Activated T-helper 17 cell treated with anti-CD3 and anti-CD28 coated beads, Interleukin-2, amount 50 U/mL, for 72 hours (primary cell): ENCODE measurements around the gene LRSAM1. TPM values are rescaled to one million over a fixed set of nuclear protein-coding genes. Genes with fewer than 3 reads are reported as not detected.
A peak's percentile ranks its signal among the peaks of the same experiment; 100 is the strongest.

Source experiments
- ATAC-seq: fragments of 150-1000 bp; cut with Tn5 transposase; replicated peaks from 2 replicates; pipeline ENCODE4 v1.10.0; 2021; ENCODE audit warnings: mild to moderate bottlenecking, moderate library complexity
- H3K27ac Mint-ChIP-seq: one replicate; pipeline ENCODE4 v1.8.0; 2022; ENCODE audit warnings: mixed read lengths
- H3K27me3 Mint-ChIP-seq: one replicate; pipeline ENCODE4 v1.8.0; 2022; ENCODE audit warnings: mixed read lengths
- H3K36me3 Mint-ChIP-seq: one replicate; pipeline ENCODE4 v1.8.0; 2022; ENCODE audit warnings: low read depth, mild to moderate bottlenecking, mixed read lengths
- H3K4me1 Mint-ChIP-seq: one replicate; pipeline ENCODE4 v1.8.0; 2022; ENCODE audit warnings: mixed read lengths
- H3K4me3 Mint-ChIP-seq: one replicate; pipeline ENCODE4 v1.8.0; 2022; ENCODE audit warnings: mild to moderate bottlenecking, mixed read lengths
- H3K9me3 Mint-ChIP-seq: one replicate; pipeline ENCODE4 v1.8.0; 2022; ENCODE audit warnings: mixed read lengths
- total RNA-seq, 2 donors: library from RNA; stranded (reverse); gene quantifications; one replicate each; pipeline ENCODE4 v1.2.3, GENCODE V29; 2022

LRSAM1 gene
- total RNA-seq, 2 donors from 2014 or later = 22.0 to 33.5 TPM

DNA sequence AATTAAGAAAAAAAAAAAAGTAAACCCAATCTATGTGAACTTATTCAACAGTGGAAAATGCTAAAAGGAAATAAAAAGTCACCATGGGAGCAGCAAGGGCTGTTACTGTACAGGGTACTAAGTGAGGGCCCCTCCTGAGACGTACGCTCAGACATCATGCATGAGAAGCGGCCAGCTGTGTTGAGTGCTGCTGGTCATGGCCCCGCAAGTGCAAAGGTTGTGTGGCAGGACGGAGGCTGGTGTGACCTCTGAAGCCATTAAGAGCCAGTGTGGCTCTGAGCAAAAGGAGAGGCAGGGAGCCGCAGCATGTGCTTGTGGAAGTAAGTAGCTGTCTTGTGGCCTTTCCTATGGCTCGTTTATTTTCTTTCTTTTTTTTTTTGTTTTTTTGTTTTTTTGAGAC lies 30.3 kb upstream of the LRSAM1 start:
- Mint-ChIP-seq H3K4me1 (peaks cover 13% of the 10 kb centered on the region), H3K4me3 (no peak overlapping the region), H3K27me3 (peaks cover 3% of the 10 kb centered on the region), H3K9me3 (no peaks in the 10 kb centered on the region), H3K36me3 (peaks cover 24% of the 10 kb centered on the region), H3K27ac (no peak overlapping the region)
- ATAC-seq = no peak

- Mint-ChIP-seq H3K27me3 (no peaks in the 10 kb centered on the region), H3K4me3 (peak overlapping the region; percentile 100), H3K9me3 (no peaks in the 10 kb centered on the region), H3K27ac (no peak overlapping the region), H3K4me1 (peaks cover 19% of the 10 kb centered on the region), H3K36me3 (peaks cover 36% of the 10 kb centered on the region)
- no peak for ATAC-seq
These were observed 29.1 kb upstream of the LRSAM1 start for GRCh38 chr9:127422133-127422782.

DNA sequence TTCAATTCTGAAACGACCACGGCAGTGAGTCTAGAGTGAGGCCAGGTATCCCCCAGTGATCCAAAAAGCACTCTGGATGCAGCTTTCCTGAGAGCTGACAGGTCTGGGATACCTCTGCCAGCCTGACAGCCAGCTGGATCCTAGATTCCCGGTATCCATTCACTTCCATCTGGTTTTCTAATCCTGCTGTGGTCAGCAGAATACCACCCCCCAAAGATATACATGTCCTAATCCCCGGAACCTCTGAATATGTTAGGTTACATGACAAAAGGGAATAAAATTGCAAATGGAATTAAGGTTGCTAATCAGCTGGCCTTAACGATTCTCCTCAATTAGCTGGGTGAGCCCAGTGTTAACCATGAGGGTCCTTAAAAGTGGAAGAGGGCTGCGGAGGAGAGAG lies 28.5 kb upstream of the LRSAM1 start:
- H3K27ac Mint-ChIP-seq = peak overlapping the region; percentile 96
- no peaks in the 10 kb centered on the region for H3K27me3 Mint-ChIP-seq

GRCh38 chr9:127423476-127423933 lies 27.8 kb upstream of the LRSAM1 start:
- Mint-ChIP-seq H3K4me1 (peaks cover 28% of the 10 kb centered on the region), H3K9me3 (no peaks in the 10 kb centered on the region), H3K27me3 (no peaks in the 10 kb centered on the region), H3K36me3 (peaks cover 47% of the 10 kb centered on the region), H3K4me3 (peak overlapping the region; percentile 100), H3K27ac (peak overlapping the region; percentile 96)
- ATAC-seq = no peak

More for the DNA sequence above, 28.5 kb upstream of the LRSAM1 start:
- H3K4me3 Mint-ChIP-seq = peak overlapping the region; percentile 100
- no peak for ATAC-seq
- H3K9me3 Mint-ChIP-seq = no peaks in the 10 kb centered on the region
- peaks cover 40% of the 10 kb centered on the region for H3K36me3 Mint-ChIP-seq
- H3K4me1 Mint-ChIP-seq = peaks cover 21% of the 10 kb centered on the region

- Mint-ChIP-seq H3K4me3 (peak within 1 kb of the TSS; percentile 100), H3K4me1 (peaks cover 28% of the 10 kb centered on the region), H3K27me3 (no peaks in the 10 kb centered on the region), H3K27ac (peak within 1 kb of the TSS; percentile 96), H3K36me3 (peaks cover 53% of the 10 kb centered on the region), H3K9me3 (no peaks in the 10 kb centered on the region)
- ATAC-seq = peak; percentile 79
These were observed 27.2 kb upstream of the LRSAM1 start, which contains the start of gene ZNF79 for GRCh38 chr9:127423934-127424675. ZNF79 (plus strand) TSS chr9:127424382; CDS start chr9:127424788, 406 bp downstream.

GRCh38 chr9:127424676-127424999 lies 26.7 kb upstream of the LRSAM1 start:
- Mint-ChIP-seq H3K4me3 (peak overlapping the region; percentile 100), H3K27ac (peak overlapping the region; percentile 96), H3K4me1 (peaks cover 28% of the 10 kb centered on the region), H3K27me3 (no peaks in the 10 kb centered on the region), H3K36me3 (peaks cover 59% of the 10 kb centered on the region), H3K9me3 (no peaks in the 10 kb centered on the region)
- ATAC-seq = peak; percentile 16

- Mint-ChIP-seq H3K4me3 (peak overlapping the region; percentile 100), H3K9me3 (no peaks in the 10 kb centered on the region), H3K36me3 (peaks cover 80% of the 10 kb centered on the region), H3K27me3 (no peaks in the 10 kb centered on the region), H3K4me1 (peaks cover 38% of the 10 kb centered on the region), H3K27ac (peak overlapping the region; percentile 96)
- ATAC-seq = peak; percentile 83
These were observed 24.6 kb upstream of the LRSAM1 start for GRCh38 chr9:127426756-127427155.

DNA sequence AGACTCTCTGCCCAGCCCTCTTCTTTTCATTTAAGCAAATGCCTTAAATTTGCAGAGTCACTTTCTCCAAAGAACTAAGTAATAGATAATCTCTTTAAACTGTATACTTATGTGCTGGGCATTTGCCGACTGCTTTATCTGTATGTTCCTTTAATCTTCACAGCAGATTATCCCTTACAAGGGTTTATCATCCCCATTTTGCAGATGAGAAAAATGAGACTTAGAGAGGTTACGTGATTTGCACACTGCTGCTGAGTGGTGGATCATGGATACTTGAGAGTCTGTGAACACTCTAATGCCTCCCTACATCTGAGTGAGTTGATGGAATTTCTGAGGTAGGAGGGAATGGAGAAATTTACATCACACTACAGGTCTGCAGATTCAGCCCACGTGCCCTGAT lies 23.0 kb upstream of the LRSAM1 start:
- H3K4me1 Mint-ChIP-seq = peaks cover 31% of the 10 kb centered on the region

GRCh38 chr9:127430415-127430814 lies 20.9 kb upstream of the LRSAM1 start:
- Mint-ChIP-seq H3K9me3 (no peaks in the 10 kb centered on the region), H3K27ac (peak overlapping the region; percentile 38), H3K4me3 (no peak overlapping the region), H3K27me3 (no peaks in the 10 kb centered on the region), H3K36me3 (peaks cover 95% of the 10 kb centered on the region), H3K4me1 (peaks cover 41% of the 10 kb centered on the region)
- no peak for ATAC-seq

More for the DNA sequence above, 23.0 kb upstream of the LRSAM1 start:
- ATAC-seq = no peak
- Mint-ChIP-seq H3K27me3 (no peaks in the 10 kb centered on the region), H3K9me3 (no peaks in the 10 kb centered on the region), H3K36me3 (peaks cover 92% of the 10 kb centered on the region), H3K4me3 (peak overlapping the region; percentile 47), H3K27ac (peak overlapping the region; percentile 63)

DNA sequence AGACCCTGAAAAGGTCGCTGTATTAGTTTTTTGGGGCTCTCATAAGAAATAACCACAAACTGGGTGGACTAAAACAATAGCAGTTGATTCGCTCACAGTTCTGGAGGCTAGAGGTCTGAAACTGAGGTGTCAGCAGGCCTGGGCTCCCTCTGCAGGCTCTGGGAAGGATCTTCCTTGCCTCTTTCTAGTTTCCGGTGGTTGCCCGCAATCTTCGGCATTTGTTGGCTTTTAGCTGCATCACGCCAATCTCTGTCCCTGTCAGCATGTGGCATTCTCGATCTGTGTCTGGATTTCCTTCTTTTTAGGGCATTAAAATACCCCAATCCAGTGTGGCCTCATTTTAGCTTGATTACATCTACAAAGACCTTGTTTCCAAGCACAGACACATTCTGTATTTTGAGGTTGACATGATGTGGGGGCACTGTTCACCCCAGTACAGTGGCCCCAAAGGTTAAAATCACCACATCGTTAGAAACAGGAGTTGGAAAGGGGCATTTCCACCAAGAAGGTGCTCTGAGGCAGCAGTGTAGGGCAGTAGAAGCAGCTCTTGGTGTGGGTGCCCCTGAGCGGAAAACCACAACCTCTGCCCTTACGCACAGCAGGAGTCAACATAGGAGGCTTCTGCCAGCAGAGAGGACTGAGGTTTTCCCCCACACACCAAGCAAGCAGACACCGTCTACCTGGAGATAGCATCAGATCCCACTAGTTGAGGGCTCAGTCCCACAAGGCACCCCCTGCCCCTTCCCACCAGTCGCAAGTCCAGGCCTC lies 13.6 kb upstream of the LRSAM1 start:
- Mint-ChIP-seq H3K9me3 (no peaks in the 10 kb centered on the region), H3K4me1 (peaks cover 30% of the 10 kb centered on the region), H3K36me3 (peaks cover 100% of the 10 kb centered on the region), H3K27me3 (no peaks in the 10 kb centered on the region), H3K27ac (peak overlapping the region; percentile 95), H3K4me3 (peak overlapping the region; percentile 65)
- ATAC-seq = peak; percentile 94

- peak overlapping the region; percentile 95 for H3K27ac Mint-ChIP-seq
- H3K4me3 Mint-ChIP-seq = peak overlapping the region; percentile 65
- no peaks in the 10 kb centered on the region for H3K9me3 Mint-ChIP-seq
- ATAC-seq = no peak
- H3K27me3 Mint-ChIP-seq = no peaks in the 10 kb centered on the region
- peaks cover 100% of the 10 kb centered on the region for H3K36me3 Mint-ChIP-seq
- H3K4me1 Mint-ChIP-seq = peaks cover 25% of the 10 kb centered on the region
These were observed 12.9 kb upstream of the LRSAM1 start for GRCh38 chr9:127438394-127438793.

- peaks cover 100% of the 10 kb centered on the region for H3K36me3 Mint-ChIP-seq
- H3K27me3 Mint-ChIP-seq = no peaks in the 10 kb centered on the region
- no peak overlapping the region for H3K4me3 Mint-ChIP-seq
- ATAC-seq = no peak
- H3K9me3 Mint-ChIP-seq = no peaks in the 10 kb centered on the region
- H3K4me1 Mint-ChIP-seq = peaks cover 18% of the 10 kb centered on the region
- peak overlapping the region; percentile 17 for H3K27ac Mint-ChIP-seq
These were observed 6.9 kb upstream of the LRSAM1 start for GRCh38 chr9:127444283-127444920.

DNA sequence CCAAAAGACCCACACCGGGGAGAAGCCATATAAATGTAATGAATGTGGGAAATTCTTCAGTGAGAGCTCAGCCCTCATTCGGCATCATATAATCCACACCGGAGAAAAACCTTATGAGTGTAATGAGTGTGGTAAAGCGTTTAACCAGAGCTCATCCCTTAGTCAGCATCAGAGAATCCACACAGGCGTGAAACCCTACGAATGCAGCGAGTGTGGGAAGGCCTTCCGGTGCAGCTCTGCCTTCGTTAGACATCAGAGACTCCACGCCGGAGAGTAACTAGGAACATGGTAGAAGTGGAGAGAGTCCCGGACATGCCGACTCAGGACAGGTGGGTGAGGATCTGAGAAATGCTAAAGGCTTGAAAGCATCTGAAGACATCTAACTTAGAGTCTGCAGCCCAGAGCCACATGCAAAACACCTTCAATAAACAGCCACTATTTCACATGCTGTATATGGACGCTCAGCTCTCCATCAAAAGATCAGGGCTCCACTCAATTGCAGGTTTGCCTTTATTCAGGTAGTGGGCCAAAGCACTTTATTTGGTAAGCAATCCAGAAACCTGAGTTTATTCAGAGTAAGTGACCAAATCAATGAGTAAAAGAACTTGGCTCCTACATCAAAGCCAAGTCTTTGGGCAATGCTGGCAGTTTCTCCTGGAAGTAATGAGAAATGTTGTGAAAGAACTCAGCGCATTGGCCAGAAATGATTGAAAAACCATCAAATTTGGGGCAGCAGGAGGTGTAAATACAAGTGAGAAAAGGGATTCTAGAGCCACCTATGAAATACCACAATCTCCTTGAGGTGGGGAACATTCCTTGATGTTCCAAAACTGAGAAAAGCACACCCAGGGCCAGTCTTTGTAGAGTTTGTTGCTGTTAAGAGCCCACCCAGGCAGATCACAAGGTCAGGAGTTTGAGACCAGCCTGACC lies 6.1 kb upstream of the LRSAM1 start:
- H3K4me3 Mint-ChIP-seq = no peak overlapping the region
- peaks cover 18% of the 10 kb centered on the region for H3K4me1 Mint-ChIP-seq
- no peaks in the 10 kb centered on the region for H3K27me3 Mint-ChIP-seq
- no peaks in the 10 kb centered on the region for H3K9me3 Mint-ChIP-seq
- peak overlapping the region; percentile 17 for H3K27ac Mint-ChIP-seq
- ATAC-seq = no peak
- H3K36me3 Mint-ChIP-seq = peaks cover 100% of the 10 kb centered on the region
